Hepatocyte (in vitro differentiated cells): Measurements from ENCODE around the gene SLC12A8. TPM values are rescaled to one million over a fixed set of nuclear protein-coding genes. Genes with fewer than 3 reads are reported as not detected.

ENCODE experiments used
- DNase-seq: peaks from one replicate; pipeline ENCODE4 v3.0.0-alpha.2; 2016; ENCODE audit warnings: low spot score
- H2AFZ ChIP-seq: fragments of 200-600 bp; sonication (generic); 2 replicates; pipeline ENCODE4 v1.6.0; 2016; ENCODE audit warnings: antibody characterized with exemption, mild to moderate bottlenecking
- H3K27ac ChIP-seq: fragments of 200-600 bp; sonication (generic); 2 replicates; pipeline ENCODE4 v1.5.1; 2016; ENCODE audit warnings: mild to moderate bottlenecking
- H3K27me3 ChIP-seq: fragments of 200-600 bp; sonication (generic); 2 replicates; pipeline ENCODE4 v1.6.1; 2016
- H3K36me3 ChIP-seq: fragments of 200-600 bp; sonication (generic); replicated peaks from 2 replicates; pipeline ENCODE4 v1.5.1; 2016; ENCODE audit warnings: low read depth; ENCODE audit not compliant: insufficient read depth
- H3K4me1 ChIP-seq: fragments of 200-600 bp; sonication (generic); 2 replicates; pipeline ENCODE4 v1.5.1; 2016; ENCODE audit warnings: mild to moderate bottlenecking, moderate library complexity; ENCODE audit not compliant: insufficient read depth
- H3K4me2 ChIP-seq: fragments of 200-600 bp; sonication (generic); 2 replicates; pipeline ENCODE4 v1.6.0; 2016
- H3K4me3 ChIP-seq: fragments of 200-600 bp; sonication (generic); 2 replicates; pipeline ENCODE4 v1.5.1; 2016; ENCODE audit warnings: mild to moderate bottlenecking
- H3K79me2 ChIP-seq: fragments of 200-600 bp; sonication (generic); 2 replicates; pipeline ENCODE4 v1.6.0; 2017; ENCODE audit warnings: mild to moderate bottlenecking
- H3K9me2 ChIP-seq: fragments of 200-600 bp; sonication (generic); replicated peaks from 2 replicates; pipeline ENCODE4 v1.6.0; 2017; ENCODE audit warnings: mild to moderate bottlenecking; ENCODE audit not compliant: insufficient read depth
- H3K9me3 ChIP-seq: fragments of 200-600 bp; sonication (generic); 2 replicates; pipeline ENCODE4 v1.5.1; 2016; ENCODE audit warnings: low read depth, mild to moderate bottlenecking
- H4K20me1 ChIP-seq: fragments of 200-600 bp; sonication (generic); 2 replicates; pipeline ENCODE4 v1.6.0; 2016; ENCODE audit warnings: mild to moderate bottlenecking; ENCODE audit not compliant: insufficient read depth, poor library complexity, severe bottlenecking
- EZH2 ChIP-seq: fragments of 200-600 bp; sonication (generic); IDR thresholded peaks from 2 replicates; pipeline ENCODE4 v1.6.1; 2016; ENCODE audit warnings: antibody characterized with exemption, mild to moderate bottlenecking, borderline replicate concordance
- EZH2phosphoT487 ChIP-seq: fragments of 200-600 bp; sonication (generic); IDR thresholded peaks from one replicate; pipeline ENCODE4 v1.6.1; 2018; ENCODE audit warnings: antibody characterized with exemption, mild to moderate bottlenecking, low read depth, moderate library complexity; ENCODE audit not compliant: unreplicated experiment, severe bottlenecking
- WGBS: methylation state at CpG from one replicate; pipeline ENCODE4 v1.1.6; 2016; ENCODE audit warnings: low lambda C conversion rate; ENCODE audit errors: missing lambda C conversion rate; 5-methylcytosine and 5-hydroxymethylcytosine counted together
- polyA plus RNA-seq: library from polyadenylated mRNA; unstranded; fragments of >200 nt; fragmentation: Nextera tagmentation; extraction: Ambion mirVana; gene quantifications from 2 replicates; pipeline ENCODE4 v1.2.1, GENCODE V29; 2016
- total RNA-seq: library from RNA; depleted of rRNA; stranded (reverse); fragments of >200 nt; gene quantifications from 2 replicates; pipeline ENCODE4 v1.2.3, GENCODE V29; 2014
- TF ChIP-seq, protein P1 (sequence below): fragments of 200-600 bp; sonication (generic); IDR thresholded peaks from 2 replicates; pipeline ENCODE4 v1.5.1; 2016; ENCODE audit warnings: antibody characterized with exemption, mild to moderate bottlenecking; ENCODE audit not compliant: poor library complexity

The SLC12A8 gene
- total and polyA plus RNA-seq, 2 experiments from 2014 or later, result 18.9 to 20.0 TPM

DNA sequence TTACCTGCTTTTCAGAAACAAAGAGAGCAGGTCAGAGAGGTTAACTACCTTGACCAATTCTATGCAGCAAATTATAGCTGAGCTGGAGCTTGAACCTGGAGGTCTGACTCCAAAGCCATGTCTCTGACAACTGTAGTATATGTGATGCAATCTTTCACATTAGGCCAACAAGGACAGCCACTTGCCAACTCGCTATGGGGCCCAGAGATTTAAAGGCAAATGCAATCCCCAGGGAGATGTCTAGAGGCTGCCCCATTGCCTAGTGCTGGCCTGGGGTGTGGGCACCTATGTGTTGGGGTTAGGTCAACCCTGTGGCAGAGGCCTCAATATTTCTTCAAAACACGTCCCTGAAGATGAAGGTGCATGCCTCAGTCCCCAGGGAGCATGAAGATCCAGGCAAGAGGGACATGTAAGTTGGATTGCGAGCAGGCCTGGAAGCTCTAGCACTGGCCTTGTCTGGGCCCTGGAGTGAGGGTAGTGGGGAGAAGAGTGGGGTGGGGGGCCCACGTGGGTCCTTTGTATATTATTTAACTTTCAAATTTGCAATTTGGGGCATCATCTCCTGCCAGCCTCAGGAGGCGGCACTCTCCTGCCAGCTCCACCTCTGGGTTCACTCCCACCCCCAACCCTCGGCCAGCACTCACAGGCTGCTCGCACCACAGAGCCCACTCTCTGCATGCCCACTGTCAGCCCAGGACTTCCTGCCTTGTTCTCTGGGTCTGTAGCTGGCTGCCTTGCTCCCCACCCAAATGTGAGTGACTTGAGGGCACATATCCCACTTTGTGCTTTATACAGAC, 64.3 kb downstream of the SLC12A8 start:
- no peaks in the 10 kb centered on the region for H4K20me1 ChIP-seq
- H3K27me3 ChIP-seq, result no peaks in the 10 kb centered on the region
- no peak overlapping the region for H3K4me3 ChIP-seq
- peaks cover 12% of the 10 kb centered on the region for H3K4me1 ChIP-seq
- no peak for DNase-seq
- 96% methylated on average over 7 of the region's 7 CpGs for WGBS
- no peaks in the 10 kb centered on the region for H3K36me3 ChIP-seq
- no peak overlapping the region for H2AFZ ChIP-seq
- H3K79me2 ChIP-seq, result no peaks in the 10 kb centered on the region
- H3K9me3 ChIP-seq, result no peaks in the 10 kb centered on the region
- H3K9me2 ChIP-seq, result no peaks in the 10 kb centered on the region
- TF ChIP-seq EZH2phosphoT487 (no peak), EZH2 (no peak)
- TF ChIP-seq, protein P1, sequence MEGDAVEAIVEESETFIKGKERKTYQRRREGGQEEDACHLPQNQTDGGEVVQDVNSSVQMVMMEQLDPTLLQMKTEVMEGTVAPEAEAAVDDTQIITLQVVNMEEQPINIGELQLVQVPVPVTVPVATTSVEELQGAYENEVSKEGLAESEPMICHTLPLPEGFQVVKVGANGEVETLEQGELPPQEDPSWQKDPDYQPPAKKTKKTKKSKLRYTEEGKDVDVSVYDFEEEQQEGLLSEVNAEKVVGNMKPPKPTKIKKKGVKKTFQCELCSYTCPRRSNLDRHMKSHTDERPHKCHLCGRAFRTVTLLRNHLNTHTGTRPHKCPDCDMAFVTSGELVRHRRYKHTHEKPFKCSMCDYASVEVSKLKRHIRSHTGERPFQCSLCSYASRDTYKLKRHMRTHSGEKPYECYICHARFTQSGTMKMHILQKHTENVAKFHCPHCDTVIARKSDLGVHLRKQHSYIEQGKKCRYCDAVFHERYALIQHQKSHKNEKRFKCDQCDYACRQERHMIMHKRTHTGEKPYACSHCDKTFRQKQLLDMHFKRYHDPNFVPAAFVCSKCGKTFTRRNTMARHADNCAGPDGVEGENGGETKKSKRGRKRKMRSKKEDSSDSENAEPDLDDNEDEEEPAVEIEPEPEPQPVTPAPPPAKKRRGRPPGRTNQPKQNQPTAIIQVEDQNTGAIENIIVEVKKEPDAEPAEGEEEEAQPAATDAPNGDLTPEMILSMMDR, result no peak
- H3K4me2 ChIP-seq, result no peak overlapping the region
- no peak overlapping the region for H3K27ac ChIP-seq

DNA sequence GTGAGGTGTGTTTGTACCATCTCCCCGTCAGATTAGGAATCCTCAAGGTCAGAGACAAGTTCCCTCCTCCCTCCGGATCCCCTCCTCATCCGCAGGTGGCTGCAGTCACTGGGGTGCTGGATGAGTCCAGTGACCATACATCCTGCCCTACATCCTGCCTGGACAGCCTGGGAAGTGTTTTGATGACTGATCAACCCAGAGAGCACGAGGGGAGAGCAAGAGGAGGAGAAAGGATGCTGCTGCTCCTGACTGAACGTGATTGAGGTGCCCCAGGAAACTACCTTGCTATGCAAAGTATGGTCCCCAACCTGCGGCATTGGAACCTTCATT, 65.1 kb downstream of the SLC12A8 start:
- WGBS, result 86% methylated on average over 6 of the region's 6 CpGs
- H2AFZ ChIP-seq, result no peak overlapping the region

DNA sequence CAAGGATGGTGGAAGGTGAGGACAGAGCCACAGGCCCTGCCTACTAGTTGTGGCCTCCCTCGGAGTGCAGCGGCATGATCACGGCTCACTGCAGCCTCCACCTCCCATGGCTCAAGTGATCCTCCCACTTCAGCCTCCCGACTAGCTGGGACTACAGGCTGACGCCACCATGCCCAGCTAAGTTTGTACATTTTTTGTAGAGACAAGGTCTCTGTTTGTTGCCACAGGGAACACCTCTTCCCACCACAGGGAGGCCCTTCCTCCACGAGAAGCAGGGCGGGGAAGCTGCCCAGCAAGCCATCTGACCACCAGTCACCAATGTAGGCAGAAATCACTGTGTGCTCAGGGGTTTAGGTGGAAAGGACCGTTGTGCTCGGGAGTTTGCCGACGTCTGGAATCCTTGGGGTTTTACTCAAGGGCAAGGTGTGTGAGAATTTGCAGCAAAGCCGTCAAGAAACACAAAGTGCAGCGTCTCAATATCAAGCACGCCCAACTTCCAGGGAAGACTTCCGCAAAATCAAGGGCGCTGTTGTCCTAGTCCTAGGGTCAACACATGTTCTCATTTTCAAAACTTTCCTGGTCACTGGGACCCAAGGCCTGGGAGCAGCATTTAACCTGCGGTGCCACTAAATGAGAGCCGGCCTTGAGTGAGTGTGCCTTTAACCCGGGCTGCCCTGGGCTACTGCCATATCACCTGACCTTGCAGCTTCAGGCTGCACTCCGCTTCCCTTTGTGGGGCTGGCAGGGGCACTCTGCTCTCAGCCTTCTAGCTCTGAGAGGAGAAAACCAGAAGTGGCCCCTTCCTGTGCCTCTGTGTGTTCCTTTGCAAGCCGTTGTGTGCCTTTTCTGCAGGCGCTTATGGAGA, 65.7 kb downstream of the SLC12A8 start:
- no peaks in the 10 kb centered on the region for H3K79me2 ChIP-seq
- no peak overlapping the region for H3K4me3 ChIP-seq
- H3K4me1 ChIP-seq, result peaks cover 18% of the 10 kb centered on the region
- DNase-seq, result no peak
- H3K27me3 ChIP-seq, result no peaks in the 10 kb centered on the region
- no peaks in the 10 kb centered on the region for H3K36me3 ChIP-seq
- 89% methylated on average over 22 of the region's 22 CpGs for WGBS
- no peak overlapping the region for H3K27ac ChIP-seq
- no peak for TF ChIP-seq EZH2
- TF ChIP-seq, protein P1, result no peak
- TF ChIP-seq EZH2phosphoT487, result no peak
- no peaks in the 10 kb centered on the region for H3K9me3 ChIP-seq
- H3K9me2 ChIP-seq, result no peaks in the 10 kb centered on the region
- no peak overlapping the region for H3K4me2 ChIP-seq
- H4K20me1 ChIP-seq, result no peaks in the 10 kb centered on the region
- no peak overlapping the region for H2AFZ ChIP-seq

More for the DNA sequence above, 65.1 kb downstream of the SLC12A8 start:
- Histone ChIP-seq H3K4me1 (peaks cover 12% of the 10 kb centered on the region), H3K27ac (no peak overlapping the region), H3K9me2 (no peaks in the 10 kb centered on the region), H3K79me2 (no peaks in the 10 kb centered on the region), H4K20me1 (no peaks in the 10 kb centered on the region), H3K36me3 (no peaks in the 10 kb centered on the region), H3K4me3 (no peak overlapping the region), H3K4me2 (no peak overlapping the region), H3K27me3 (no peaks in the 10 kb centered on the region), H3K9me3 (no peaks in the 10 kb centered on the region)
- DNase-seq, result no peak
- no peak for TF ChIP-seq EZH2phosphoT487
- no peak for TF ChIP-seq EZH2
- TF ChIP-seq, protein P1, result no peak
